SH-SY5Y (cell line): ENCODE measurements around the gene TECTA.

Experiments used
- GATA2 ChIP-seq: IDR thresholded peaks from 2 replicates; pipeline ENCODE4 v1.6.1; 2011; ENCODE audit warnings: mild to moderate bottlenecking, low read depth, low read length
- GATA3 ChIP-seq: IDR thresholded peaks from 2 replicates; pipeline ENCODE4 v1.6.1; 2011; ENCODE audit warnings: low read depth, mild to moderate bottlenecking, low read length, moderate library complexity

The TECTA gene

GRCh38 chr11:121240650-121241303, 139.7 kb downstream of the TECTA start:
- TF ChIP-seq GATA2 (no peak), GATA3 (no peak; the same call in 1 of the 2 replicates)
